Esophagus (tissue), 2 donors: ENCODE measurements around the gene FHIT. TPM values are rescaled to one million over a fixed set of nuclear protein-coding genes. Genes with fewer than 3 reads are reported as not detected.

Experiments used
- H3K27ac ChIP-seq, 2 donors: one replicate each; pipeline ENCODE4 v1.5.1; 2013; ENCODE audit warnings: low read depth in 2 of 2, mild to moderate bottlenecking in 2 of 2, inconsistent platforms in 1 of 2, low read length in 1 of 2, moderate library complexity in 1 of 2
- H3K27me3 ChIP-seq, 2 donors: one replicate each; pipeline ENCODE4 v1.6.1; 2013; ENCODE audit warnings: low read length in 2 of 2, control low read depth in 1 of 2, mild to moderate bottlenecking in 1 of 2; ENCODE audit not compliant: insufficient read depth in 2 of 2, control insufficient read depth in 1 of 2
- H3K36me3 ChIP-seq, 2 donors: one replicate each; pipeline ENCODE4 v1.6.1; 2013; ENCODE audit warnings: low read length in 1 of 2; ENCODE audit not compliant: control insufficient read depth in 2 of 2, insufficient read depth in 2 of 2
- H3K4me1 ChIP-seq, 2 donors: one replicate each; pipeline ENCODE4 v1.6.1; 2013; ENCODE audit warnings: low read length in 1 of 2; ENCODE audit not compliant: control insufficient read depth in 2 of 2, insufficient read depth in 2 of 2
- H3K4me3 ChIP-seq, 2 donors: one replicate each; pipeline ENCODE4 v1.5.1; 2013; ENCODE audit warnings: low read length in 2 of 2, mild to moderate bottlenecking in 2 of 2, low read depth in 1 of 2, moderate library complexity in 1 of 2
- H3K9me3 ChIP-seq, 2 donors: one replicate each; pipeline ENCODE4 v1.6.1; 2013; ENCODE audit warnings: mild to moderate bottlenecking in 2 of 2, low read depth in 1 of 2, low read length in 1 of 2, moderate library complexity in 1 of 2; ENCODE audit not compliant: control insufficient read depth in 2 of 2, insufficient read depth in 1 of 2
- WGBS, 2 donors: extraction: QIAGEN DNeasy Blood & Tissue Kit; methylation state at CpG; one replicate each; pipeline ENCODE4 v1.1.7; 2013; 5-methylcytosine and 5-hydroxymethylcytosine counted together
- polyA plus RNA-seq, 2 donors: library from polyadenylated mRNA; stranded (reverse); fragments of 200-250 nt; gene quantifications; one replicate each; pipeline ENCODE4 v1.2.3, GENCODE V29; 2013
- donor health status: healthy with polysubstance abuse.
- donor health status: Bipolar disorder and iron deficiency.

Gene FHIT
- polyA plus RNA-seq, 2 donors = 3.4 to 5.0 TPM

DNA sequence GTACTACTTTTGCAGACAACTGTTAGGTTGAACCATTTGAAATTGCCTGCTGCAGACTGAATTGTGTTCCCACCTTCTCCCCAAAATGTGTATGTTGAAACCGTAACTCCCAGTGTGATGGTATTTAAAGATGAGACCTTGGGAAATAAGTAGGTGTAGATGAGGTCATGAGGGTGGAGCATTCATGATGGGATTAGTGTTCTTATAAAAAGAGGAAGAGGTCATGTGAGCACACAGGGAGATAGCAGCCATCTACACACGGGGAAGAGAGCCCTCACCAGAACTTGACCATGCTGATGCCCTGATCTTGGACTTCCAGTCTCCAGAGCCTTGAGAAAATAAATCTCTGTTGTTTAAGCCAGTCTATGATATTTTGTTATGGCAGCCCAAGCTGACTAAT, 17.4 kb upstream of the FHIT start:
- Histone ChIP-seq H3K9me3 (no peaks in the 10 kb centered on the region), H3K4me3 (no peak overlapping the region), H3K36me3 (no peaks in the 10 kb centered on the region), H3K27me3 (no peaks in the 10 kb centered on the region), H3K4me1 (no peaks in the 10 kb centered on the region), H3K27ac (no peak overlapping the region)
- 66 to 74% methylated on average over 2 of the region's 2 CpGs for WGBS, 2 donors

GRCh38 chr3:61264281-61264680, 13.0 kb upstream of the FHIT start:
- H3K27me3 ChIP-seq = no peaks in the 10 kb centered on the region
- H3K36me3 ChIP-seq = no peaks in the 10 kb centered on the region
- H3K27ac ChIP-seq = no peak overlapping the region
- no peaks in the 10 kb centered on the region for H3K9me3 ChIP-seq
- H3K4me3 ChIP-seq = no peak overlapping the region
- WGBS, 2 donors = 93 to 96% methylated on average over 2 of the region's 2 CpGs
- no peaks in the 10 kb centered on the region for H3K4me1 ChIP-seq

GRCh38 chr3:61257148-61257547, 5.9 kb upstream of the FHIT start:
- no peaks in the 10 kb centered on the region for H3K4me1 ChIP-seq
- WGBS, 2 donors = 88 to 96% methylated on average over 1 of the region's 1 CpG

DNA sequence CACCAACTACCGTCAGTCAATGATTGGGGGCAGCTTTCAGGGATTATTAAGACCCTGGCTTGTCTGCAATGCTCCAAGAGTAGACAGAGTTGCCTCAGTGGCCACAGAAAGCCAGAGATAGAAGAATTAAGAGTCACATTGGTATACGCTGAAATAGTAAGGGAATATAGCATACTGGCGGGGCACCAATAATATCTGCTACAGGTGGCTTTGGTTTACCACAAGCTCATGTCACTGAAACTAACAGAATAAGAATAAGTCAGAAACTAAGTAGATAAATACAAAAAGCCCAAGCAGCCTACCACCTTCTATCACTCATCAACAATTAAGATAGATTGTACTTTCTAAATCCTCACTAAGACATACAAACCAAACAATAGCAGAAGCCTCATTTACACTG, 2.5 kb upstream of the FHIT start:
- H3K4me1 ChIP-seq = no peaks in the 10 kb centered on the region
- H3K36me3 ChIP-seq = no peaks in the 10 kb centered on the region
- WGBS, 2 donors = 93 to 97% methylated on average over 3 of the region's 3 CpGs
- no peaks in the 10 kb centered on the region for H3K27me3 ChIP-seq
- H3K4me3 ChIP-seq = no peak overlapping the region
- no peak overlapping the region for H3K27ac ChIP-seq
- H3K9me3 ChIP-seq = no peaks in the 10 kb centered on the region

More at GRCh38 chr3:61257148-61257547, 5.9 kb upstream of the FHIT start:
- Histone ChIP-seq H3K4me3 (no peak overlapping the region), H3K9me3 (no peaks in the 10 kb centered on the region), H3K27ac (no peak overlapping the region), H3K27me3 (no peaks in the 10 kb centered on the region), H3K36me3 (no peaks in the 10 kb centered on the region)

DNA sequence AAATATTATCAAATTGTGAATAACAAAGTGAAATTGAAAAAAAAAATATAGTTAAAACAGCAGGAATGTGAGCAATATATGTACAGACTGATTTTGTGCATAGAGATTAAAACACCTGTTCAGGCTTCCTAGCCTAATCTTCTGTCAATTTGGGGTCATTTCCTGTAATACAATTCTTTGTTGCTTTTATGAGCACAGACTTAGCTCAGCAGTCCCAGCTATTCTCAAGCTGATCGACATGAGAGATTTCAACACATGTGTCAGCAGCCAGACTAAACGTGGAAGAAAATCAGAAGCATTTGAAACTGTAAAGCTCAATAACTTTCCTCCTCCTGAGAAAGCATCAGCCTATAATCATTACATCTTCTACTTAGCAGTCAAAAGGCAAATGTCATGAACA, 1.6 kb upstream of the FHIT start:
- H3K4me3 ChIP-seq = no peak overlapping the region
- H3K36me3 ChIP-seq = no peaks in the 10 kb centered on the region
- H3K9me3 ChIP-seq = no peaks in the 10 kb centered on the region
- H3K4me1 ChIP-seq = no peaks in the 10 kb centered on the region
- H3K27ac ChIP-seq = no peak overlapping the region
- 47 to 58% methylated on average over 2 of the region's 2 CpGs for WGBS, 2 donors
- no peaks in the 10 kb centered on the region for H3K27me3 ChIP-seq

DNA sequence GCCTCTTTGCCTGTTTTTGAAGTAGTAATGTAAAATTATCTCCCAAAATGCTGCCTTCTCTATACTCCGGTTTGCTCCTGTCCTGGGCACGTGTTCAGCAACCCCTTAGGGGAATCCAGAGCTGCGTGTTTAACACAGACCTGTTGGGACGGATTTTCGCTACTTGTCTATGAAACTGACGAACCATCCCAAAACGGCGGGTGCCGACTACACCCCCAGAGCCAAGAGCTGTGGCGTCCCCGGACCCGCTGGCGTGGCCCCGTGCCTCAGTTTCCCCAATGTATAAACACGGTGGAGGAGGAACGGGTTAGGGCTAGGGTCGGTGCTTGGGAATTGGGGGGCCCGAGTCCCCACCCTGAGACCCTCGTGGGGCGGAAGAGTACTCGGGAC, 473 bp downstream of the FHIT start:
- WGBS, 2 donors = 3 to 5% methylated on average over 21 of the region's 21 CpGs
- Histone ChIP-seq H3K4me1 (no peaks in the 10 kb centered on the region), H3K27me3 (no peaks in the 10 kb centered on the region), H3K4me3 (peak overlapping the region; percentile 63 to 73), H3K27ac (peak overlapping the region; percentile 52 to 79), H3K9me3 (no peaks in the 10 kb centered on the region), H3K36me3 (no peaks in the 10 kb centered on the region)

- Histone ChIP-seq H3K36me3 (no peaks in the 10 kb centered on the region), H3K27ac (no peak overlapping the region), H3K4me1 (no peaks in the 10 kb centered on the region), H3K9me3 (no peaks in the 10 kb centered on the region), H3K27me3 (no peaks in the 10 kb centered on the region), H3K4me3 (no peak overlapping the region)
- 84% methylated on average over 2 of the region's 2 CpGs for WGBS, 2 donors
Measured at GRCh38 chr3:61248496-61248895, 2.8 kb downstream of the FHIT start.

- Histone ChIP-seq H3K9me3 (no peaks in the 10 kb centered on the region), H3K4me3 (no peak overlapping the region), H3K36me3 (no peaks in the 10 kb centered on the region), H3K27ac (no peak overlapping the region), H3K4me1 (no peaks in the 10 kb centered on the region), H3K27me3 (no peaks in the 10 kb centered on the region)
- 89 to 96% methylated on average over 4 of the region's 4 CpGs for WGBS, 2 donors
Measured at GRCh38 chr3:61247191-61247590, 4.1 kb downstream of the FHIT start.

GRCh38 chr3:61239871-61240270, 11.4 kb downstream of the FHIT start:
- no peak overlapping the region for H3K4me3 ChIP-seq
- H3K27ac ChIP-seq = no peak overlapping the region
- H3K36me3 ChIP-seq = no peaks in the 10 kb centered on the region
- H3K9me3 ChIP-seq = no peaks in the 10 kb centered on the region
- no peaks in the 10 kb centered on the region for H3K27me3 ChIP-seq
- H3K4me1 ChIP-seq = no peaks in the 10 kb centered on the region

DNA sequence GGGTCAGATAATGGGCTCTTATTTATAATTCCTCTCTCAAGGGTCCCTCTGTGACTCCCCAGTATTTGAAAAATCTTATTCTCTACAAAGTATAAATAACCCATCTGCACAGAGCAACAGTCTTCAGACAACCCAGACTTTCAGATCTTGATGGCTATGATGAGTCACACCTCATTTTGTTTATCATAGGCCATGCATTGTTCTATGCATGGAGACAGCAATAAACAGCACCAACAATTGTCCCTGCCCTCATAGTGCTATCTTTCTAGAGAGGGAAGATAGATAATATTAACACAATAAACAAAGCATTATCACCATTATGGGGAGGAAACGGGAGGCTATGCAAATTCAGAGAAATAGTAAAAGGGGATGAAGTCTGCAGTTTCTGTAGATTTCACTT, 13.4 kb downstream of the FHIT start:
- no peaks in the 10 kb centered on the region for H3K4me1 ChIP-seq
- WGBS, 2 donors = 72 to 83% methylated on average over 1 of the region's 1 CpG
- H3K27ac ChIP-seq = no peak overlapping the region
- H3K9me3 ChIP-seq = no peaks in the 10 kb centered on the region
- H3K36me3 ChIP-seq = no peaks in the 10 kb centered on the region
- H3K4me3 ChIP-seq = no peak overlapping the region
- H3K27me3 ChIP-seq = no peaks in the 10 kb centered on the region
